Mammary epithelial cell (primary cell): ENCODE results near the gene RGS6.

Source experiments
- EZH2 ChIP-seq: IDR thresholded peaks from 2 replicates; pipeline ENCODE4 v1.6.1; 2012; ENCODE audit warnings: low read length, inconsistent platforms, borderline replicate concordance
- TF ChIP-seq, protein P1 (sequence below), 2 donors: IDR thresholded peaks in 1 of 2; conservative IDR thresholded peaks in 1 of 2; 2 replicates each; pipeline ENCODE4 v1.5.1; 2011 to 2012; ENCODE audit warnings: inconsistent platforms in 2 of 2, low read length in 2 of 2, mild to moderate bottlenecking in 2 of 2, control low read depth in 1 of 2, low read depth in 1 of 2; ENCODE audit not compliant: insufficient read depth in 1 of 2; ENCODE audit errors: extremely low read depth in 1 of 2

GRCh38 chr14:72045885-72046284 is 113.7 kb downstream of the RGS6 start:
- TF ChIP-seq, protein P1, sequence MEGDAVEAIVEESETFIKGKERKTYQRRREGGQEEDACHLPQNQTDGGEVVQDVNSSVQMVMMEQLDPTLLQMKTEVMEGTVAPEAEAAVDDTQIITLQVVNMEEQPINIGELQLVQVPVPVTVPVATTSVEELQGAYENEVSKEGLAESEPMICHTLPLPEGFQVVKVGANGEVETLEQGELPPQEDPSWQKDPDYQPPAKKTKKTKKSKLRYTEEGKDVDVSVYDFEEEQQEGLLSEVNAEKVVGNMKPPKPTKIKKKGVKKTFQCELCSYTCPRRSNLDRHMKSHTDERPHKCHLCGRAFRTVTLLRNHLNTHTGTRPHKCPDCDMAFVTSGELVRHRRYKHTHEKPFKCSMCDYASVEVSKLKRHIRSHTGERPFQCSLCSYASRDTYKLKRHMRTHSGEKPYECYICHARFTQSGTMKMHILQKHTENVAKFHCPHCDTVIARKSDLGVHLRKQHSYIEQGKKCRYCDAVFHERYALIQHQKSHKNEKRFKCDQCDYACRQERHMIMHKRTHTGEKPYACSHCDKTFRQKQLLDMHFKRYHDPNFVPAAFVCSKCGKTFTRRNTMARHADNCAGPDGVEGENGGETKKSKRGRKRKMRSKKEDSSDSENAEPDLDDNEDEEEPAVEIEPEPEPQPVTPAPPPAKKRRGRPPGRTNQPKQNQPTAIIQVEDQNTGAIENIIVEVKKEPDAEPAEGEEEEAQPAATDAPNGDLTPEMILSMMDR (conservative IDR thresholded peaks at IDR 0.05 in 1 of 2, IDR thresholded peaks at IDR 0.05 in 1 of 2; ENCODE audit: extremely low read depth in 1 of 2, insufficient read depth in 1 of 2, low read depth in 1 of 2, low read length in 2 of 2), result no peak
- TF ChIP-seq EZH2, result no peak
